Lower leg skin (tissue), 3 donors: ENCODE data around the gene PRDM16.

Source experiments
- CTCF ChIP-seq, 3 donors: fragments of 450-650 bp; IDR thresholded peaks; one replicate each; pipeline ENCODE4 v1.5.1; 2016; ENCODE audit warnings: antibody characterized with exemption in 3 of 3, mild to moderate bottlenecking in 3 of 3, moderate library complexity in 2 of 3
- POLR2A ChIP-seq, 2 donors: fragments of 450-650 bp; IDR thresholded peaks; one replicate each; pipeline ENCODE4 v1.6.1; 2016 to 2017; ENCODE audit warnings: antibody characterized with exemption in 2 of 2, mild to moderate bottlenecking in 1 of 2, moderate library complexity in 1 of 2

DNA sequence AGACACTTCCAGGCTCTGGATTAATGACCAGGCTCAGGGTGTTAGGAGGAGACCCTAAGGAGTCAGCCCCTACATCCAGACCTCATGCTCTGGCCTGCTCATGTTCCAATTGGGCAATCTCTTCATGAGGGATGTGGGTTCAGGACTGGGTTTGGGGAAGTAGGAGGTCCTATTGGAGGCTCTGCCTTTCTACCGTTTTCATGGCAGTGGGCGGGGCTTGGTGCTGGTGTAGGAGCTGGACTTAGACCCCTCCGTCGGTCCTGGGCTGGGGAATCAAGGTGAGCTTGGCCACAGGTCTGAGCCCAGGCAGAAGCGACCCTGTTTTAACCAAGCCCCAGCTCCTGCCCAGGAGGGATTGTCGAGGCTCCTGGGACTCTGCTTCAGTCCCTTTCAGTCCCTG, 123.4 kb downstream of the PRDM16 start:
- TF ChIP-seq CTCF (IDR thresholded peaks at IDR 0.05): no peak
- no peak for TF ChIP-seq POLR2A (IDR thresholded peaks at IDR 0.05)
